Measurements from ENCODE around the gene LAMA3.

The LAMA3 gene

DNA sequence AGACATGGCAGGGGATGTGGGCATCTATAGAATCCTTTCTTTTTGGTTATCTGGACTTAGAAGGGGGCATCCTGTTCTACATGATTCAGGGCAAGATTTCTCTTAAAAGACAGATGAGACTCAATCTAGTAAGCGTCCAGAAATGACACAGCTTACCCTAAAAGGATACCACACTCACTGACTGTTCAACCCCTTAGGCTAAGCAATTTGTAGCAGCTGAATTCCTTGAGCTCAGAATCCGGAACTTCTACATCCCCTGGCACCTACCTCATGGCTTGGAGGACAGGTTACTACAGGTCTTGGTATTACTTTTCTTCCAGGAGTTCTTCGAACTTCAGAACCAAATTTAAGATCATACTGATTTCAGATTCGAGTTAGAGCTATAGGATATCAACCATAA, 138.4 kb downstream of the LAMA3 start:
- DNase-seq = no peak

DNA sequence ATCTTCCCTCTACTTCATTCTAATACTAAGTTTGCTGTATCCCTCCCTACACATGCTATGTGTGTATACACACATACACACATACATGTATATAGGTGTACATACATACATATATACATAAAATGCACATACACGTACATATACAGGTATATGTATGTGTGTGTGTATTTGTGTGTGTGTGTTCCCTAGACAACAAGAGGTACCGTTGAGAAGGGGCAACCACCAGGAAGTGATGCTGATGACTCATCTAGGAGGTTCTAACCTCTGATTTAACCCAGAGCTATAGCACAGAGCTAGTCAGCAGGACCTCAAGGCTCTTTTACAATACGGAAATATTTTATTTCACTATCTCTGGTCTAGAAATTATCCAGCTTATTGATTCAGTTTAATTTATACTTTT, 139.2 kb downstream of the LAMA3 start:
- DNase-seq = no peak

DNA sequence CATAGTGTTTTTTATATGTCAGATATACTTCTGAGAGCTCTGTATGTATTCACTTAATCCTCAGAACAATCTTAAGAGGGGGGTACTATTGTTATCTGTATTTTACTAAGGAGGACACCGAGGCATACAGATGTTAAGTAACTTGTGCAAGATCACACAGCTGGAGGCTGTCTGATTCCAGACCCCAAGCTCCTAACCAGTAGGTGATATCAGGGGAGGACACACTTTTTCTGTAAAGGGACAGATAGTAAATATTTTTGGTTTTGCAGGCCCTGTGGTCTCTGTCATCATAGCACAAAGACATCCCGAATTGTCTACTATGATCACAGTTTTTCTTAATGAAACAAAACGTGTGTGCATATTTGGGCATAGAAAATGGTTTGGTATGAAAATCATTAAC, 143.7 kb downstream of the LAMA3 start:
- no peak for DNase-seq

GRCh38 chr18:23833714-23834113, 144.5 kb downstream of the LAMA3 start:
- DNase-seq = no peak

GRCh38 chr18:23835091-23835490, 145.8 kb downstream of the LAMA3 start:
- DNase-seq = no peak

GRCh38 chr18:23835506-23835905, 146.3 kb downstream of the LAMA3 start:
- no peak for DNase-seq

DNA sequence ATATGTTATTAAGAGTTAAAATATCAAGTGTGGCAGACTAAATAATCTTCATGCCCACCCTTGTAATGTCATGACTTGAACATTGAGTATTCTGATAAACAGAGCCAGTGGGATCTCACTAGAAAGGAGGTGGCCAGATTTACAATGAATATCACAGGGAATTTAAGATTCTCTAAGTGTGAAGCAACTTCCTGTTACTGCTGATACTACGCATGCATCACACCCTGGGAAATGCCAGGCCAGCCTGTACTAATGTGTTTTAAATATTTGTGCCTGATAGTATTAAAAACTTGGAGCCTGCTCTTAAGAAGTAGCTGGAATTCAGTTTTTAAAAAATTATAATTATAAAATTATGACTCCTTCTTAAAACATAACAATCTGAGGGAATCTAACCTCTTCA, 148.3 kb downstream of the LAMA3 start:
- DNase-seq = no peak

- DNase-seq = no peak
Observed at GRCh38 chr18:23838233-23838632, 149.0 kb downstream of the LAMA3 start.

DNA sequence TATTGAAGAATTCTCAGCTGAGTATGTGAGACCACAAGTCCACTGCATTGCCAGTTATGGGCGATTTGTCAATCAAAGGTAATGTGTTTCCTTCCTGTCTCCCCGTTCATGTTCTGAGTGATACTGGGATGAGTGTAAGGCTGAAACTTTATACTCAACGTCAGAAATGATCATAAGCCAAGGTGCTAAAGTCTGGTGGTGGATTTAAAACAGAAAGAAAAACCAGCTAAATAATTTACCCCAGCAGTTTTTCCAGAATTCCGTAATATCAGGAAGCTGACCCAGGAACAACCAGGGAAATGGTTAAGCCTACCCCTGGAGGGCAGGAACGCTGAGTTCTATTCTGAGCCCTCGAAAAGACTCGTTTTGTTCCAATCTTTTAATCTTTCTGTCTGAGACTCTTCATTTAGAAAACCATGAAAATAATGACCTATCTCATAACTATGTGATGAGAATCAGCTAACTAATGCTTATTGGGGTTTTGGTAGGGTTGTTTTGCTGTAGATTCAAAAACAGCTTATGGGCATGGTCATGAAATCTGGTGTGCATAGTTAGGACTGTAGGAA, 149.6 kb downstream of the LAMA3 start:
- DNase-seq = no peak

DNA sequence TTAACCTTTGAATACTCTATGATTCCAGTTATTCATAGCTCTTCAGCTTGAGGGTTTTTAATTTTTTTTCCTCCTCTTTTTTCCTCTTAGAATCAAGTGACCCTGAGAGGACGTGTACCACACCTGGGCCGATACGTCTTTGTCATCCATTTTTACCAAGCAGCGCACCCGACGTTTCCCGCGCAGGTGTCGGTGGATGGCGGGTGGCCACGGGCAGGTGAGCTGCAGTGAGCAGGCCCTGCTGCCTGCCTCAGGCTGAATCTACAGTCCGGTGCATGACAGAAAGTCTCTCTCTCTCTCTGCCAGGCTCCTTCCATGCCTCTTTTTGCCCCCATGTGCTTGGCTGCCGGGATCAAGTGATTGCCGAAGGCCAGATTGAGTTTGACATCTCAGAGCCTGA, 153.1 kb downstream of the LAMA3 start:
- no peak for DNase-seq

DNA sequence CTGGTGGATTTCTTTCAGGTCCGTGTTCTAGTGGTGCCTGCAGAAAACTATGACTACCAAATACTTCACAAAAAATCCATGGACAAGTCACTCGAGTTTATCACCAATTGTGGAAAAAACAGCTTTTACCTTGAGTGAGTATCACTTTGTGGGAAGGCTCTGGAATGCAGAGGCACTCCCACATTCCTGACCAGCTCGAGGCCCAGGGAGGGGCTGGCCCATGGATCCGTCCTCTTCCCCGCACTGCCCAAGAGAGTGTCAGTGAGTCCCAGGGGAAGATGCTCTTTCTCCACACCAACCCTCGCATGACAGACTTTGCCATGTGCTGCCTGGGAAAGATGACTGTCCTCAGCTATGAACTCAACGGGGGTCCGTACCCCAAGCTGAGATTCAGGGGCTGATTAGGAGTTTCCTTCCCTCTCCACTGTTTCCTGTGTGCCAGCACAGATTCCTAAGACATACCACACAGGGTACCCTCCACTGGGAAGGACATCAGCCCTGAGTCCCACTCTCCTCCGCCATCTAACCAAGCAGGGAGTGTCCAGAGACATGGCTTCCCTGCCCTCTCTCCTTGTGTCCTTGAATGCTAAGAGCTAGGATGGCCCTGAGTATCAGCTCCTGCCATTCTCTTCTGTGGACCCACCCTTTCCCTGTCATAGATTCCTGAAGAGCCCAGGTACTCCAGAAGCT, 155.9 kb downstream of the LAMA3 start:
- no peak for DNase-seq

DNA sequence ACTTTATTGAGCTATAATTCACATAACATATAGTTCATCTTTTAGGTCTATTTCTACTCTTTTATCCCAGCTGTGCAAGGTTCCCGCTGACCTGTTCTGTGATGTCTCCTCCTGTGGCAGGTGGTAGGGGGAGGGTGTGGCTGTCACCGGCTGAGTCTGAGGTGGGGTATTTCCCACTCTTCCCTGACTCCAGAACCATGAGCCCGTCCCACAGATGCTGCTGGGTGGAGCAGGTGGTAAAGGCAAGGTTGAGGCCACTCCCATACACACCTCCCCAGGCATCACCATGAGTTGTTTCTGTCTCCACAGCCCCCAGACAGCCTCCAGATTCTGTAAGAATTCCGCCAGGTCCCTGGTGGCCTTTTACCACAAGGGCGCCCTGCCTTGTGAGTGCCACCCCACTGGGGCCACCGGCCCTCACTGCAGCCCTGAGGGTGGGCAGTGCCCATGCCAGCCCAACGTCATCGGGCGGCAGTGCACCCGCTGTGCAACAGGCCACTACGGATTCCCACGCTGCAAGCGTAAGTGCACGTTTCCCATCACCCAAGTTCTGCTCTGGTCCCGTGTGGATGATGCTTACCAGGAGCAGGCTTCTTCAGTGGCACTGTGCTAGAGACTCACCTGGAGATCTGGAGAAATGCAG, 156.9 kb downstream of the LAMA3 start:
- DNase-seq = no peak

DNA sequence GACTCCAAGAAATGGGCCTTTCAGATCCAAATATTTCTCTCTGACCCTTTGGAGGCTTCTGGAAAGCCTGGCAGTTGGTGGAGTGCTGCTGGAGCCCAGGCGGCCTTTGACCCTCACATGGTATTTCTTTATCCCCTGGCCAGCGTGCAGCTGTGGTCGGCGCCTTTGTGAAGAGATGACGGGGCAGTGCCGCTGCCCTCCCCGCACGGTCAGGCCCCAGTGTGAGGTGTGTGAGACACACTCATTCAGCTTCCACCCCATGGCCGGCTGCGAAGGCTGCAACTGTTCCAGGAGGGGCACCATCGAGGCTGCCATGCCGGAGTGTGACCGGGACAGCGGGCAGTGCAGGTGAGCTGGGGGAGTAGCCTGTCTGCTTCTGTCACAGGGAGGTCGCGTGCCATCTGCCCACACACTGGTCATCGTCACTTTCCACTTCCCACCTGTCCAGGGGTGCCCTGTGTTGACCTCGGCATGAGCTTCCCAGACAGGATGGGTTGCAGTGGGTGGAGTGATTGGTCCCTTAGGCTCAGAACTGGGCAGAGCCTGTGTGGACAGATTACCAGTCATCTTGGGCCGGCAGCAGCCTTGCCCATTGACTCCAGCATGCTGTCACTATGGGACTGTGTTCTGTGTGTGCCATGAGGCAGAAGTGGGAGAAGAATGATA, 158.2 kb downstream of the LAMA3 start:
- no peak for DNase-seq

- no peak for DNase-seq
Observed at GRCh38 chr18:23849141-23849540, 159.9 kb downstream of the LAMA3 start.

DNA sequence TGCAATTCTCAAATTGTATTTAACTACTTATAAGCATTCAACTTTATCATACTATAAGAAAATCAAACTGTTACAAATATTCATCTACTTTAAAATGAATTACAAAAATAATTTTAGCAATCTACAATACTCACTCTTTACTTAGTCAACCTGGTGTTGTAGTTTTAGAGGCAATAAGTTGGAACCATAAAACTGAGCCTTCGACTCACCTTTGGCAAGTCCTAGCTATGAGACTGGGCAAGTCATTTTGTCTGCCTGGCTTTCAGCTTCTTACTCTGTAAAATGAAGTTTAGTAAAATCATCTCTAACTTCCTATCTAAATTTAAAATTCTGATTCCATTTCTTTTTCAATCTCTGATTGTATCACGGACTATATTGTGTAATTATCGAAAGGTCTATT, 161.0 kb downstream of the LAMA3 start:
- DNase-seq = no peak

GRCh38 chr18:23851470-23852002, 162.3 kb downstream of the LAMA3 start:
- DNase-seq = no peak

DNA sequence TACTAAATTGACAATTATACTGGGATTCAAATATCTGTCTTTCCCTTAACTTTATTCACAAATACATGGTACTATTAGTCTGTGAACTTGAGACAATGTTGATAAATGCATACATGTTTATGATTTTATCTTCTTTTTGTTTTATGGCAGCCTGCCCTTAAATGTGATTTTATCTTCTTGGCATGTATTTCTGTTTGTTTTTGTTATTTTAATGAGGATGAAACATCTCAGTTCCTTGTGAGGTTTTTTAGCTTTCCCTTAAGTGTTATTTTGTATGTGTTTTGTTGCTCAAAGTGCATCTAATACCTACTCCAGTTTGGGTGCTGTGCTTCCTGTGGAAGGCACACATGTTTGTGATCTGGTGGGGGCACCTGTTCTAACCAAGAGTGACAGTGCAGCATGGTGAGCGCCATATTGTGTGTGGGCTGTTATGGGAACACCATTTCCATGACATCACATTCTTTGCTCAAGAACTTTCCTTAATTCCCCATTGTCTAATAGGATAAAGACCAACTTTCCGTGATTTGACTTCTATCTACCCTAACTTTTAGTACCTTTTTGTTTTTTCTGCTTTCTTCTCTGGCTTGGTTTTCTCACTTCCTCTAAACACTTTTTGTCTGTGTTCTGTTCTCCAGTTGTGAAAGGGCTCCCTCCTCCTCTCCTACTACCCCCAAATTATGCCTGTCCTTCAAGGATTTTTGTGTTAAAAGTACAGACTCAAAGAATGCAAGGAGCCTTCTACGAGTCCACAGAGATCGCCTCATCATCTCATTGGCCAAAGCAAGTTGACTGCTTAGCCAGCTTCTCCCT, 163.2 kb downstream of the LAMA3 start:
- DNase-seq = no peak

DNA sequence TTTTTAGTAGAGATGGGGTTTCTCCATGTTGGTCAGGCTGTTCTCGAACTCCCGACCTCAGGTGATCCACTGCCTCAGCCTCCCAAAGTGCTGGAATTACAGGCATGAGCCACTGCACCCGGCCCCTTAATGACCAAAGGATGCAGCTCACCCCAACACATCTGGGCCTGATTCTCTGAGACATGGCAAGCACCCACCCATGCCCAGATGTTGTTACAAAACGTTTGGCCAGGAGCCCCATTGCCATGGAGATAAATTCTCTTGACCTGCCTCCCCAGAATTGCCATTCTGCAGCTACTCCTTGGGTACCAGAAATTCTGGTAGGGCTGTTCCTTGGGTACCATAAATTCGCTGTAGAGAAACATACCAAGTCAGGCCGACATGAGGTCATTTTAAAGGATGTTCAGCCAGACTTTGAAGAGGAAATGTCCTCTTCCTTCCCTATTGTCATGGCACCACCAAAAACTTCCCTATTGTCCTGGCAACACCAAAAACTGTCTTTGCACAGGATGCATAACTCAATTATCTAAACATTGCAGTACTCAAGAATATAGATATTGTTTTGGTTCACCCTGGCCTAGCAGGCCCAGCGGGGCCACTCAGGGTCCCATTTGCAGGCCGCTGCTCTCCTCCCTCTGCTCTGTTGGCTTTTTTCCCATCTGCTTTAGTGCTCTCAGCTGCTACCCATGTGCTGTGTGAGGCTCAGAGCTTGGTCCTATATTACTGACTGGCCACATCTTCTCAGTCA, 164.4 kb downstream of the LAMA3 start:
- no peak for DNase-seq

GRCh38 chr18:23855721-23856120, 166.5 kb downstream of the LAMA3 start:
- no peak for DNase-seq

GRCh38 chr18:23856466-23857163, 167.4 kb downstream of the LAMA3 start:
- DNase-seq = no peak

- no peak for DNase-seq
Observed at GRCh38 chr18:23857164-23857552, 167.9 kb downstream of the LAMA3 start.

DNA sequence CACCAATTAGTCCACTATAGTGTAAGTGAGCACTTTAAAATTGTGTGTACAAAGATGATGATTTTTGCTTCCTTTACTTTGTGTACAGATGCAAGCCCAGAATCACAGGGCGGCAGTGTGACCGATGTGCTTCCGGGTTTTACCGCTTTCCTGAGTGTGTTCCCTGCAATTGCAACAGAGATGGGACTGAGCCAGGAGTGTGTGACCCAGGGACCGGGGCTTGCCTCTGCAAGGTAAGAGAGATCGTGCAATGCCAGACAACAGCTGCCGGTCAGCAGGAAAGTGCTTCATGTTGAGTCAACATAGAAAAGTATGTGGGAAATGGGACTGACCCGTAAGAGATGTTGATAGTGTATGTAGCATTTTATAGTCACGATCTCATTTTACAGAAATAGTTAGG, 168.5 kb downstream of the LAMA3 start:
- DNase-seq = no peak

Data from femur (tissue), 1 donor.